HG02870 (cell line): Measurements from ENCODE around the gene PTTG1IP.

Experiments
- ATAC-seq: cut with Tn5 transposase; IDR thresholded peaks from one replicate; pipeline ENCODE4 v1.9.1; 2021; ENCODE audit warnings: mild to moderate bottlenecking, moderate library complexity; ENCODE audit not compliant: unreplicated experiment

The PTTG1IP gene

DNA sequence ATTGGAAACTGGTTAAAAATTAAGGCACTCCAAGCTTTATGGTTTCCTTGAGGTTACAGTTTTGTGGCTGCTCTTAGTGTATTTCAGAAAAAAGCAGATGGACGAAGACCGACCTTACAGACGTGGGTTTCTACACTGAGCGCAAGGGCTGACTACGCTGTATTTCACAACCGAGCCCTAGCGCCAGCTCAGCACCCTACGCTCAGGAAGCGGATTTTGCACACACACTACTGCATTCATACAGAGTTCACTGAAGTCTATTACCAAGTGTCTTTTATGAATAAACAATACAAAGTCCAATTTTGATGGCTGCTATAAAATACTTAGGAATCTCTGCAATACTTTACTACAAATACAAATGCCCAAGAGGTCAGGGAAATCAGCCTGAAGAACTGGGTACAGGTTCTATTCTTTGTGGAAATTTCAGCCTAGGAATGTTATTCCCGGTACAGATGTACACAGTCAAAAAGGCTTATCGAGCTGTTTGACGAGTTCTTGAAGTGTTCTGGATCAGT lies 23.8 kb downstream of the PTTG1IP start:
- ATAC-seq = no peak

DNA sequence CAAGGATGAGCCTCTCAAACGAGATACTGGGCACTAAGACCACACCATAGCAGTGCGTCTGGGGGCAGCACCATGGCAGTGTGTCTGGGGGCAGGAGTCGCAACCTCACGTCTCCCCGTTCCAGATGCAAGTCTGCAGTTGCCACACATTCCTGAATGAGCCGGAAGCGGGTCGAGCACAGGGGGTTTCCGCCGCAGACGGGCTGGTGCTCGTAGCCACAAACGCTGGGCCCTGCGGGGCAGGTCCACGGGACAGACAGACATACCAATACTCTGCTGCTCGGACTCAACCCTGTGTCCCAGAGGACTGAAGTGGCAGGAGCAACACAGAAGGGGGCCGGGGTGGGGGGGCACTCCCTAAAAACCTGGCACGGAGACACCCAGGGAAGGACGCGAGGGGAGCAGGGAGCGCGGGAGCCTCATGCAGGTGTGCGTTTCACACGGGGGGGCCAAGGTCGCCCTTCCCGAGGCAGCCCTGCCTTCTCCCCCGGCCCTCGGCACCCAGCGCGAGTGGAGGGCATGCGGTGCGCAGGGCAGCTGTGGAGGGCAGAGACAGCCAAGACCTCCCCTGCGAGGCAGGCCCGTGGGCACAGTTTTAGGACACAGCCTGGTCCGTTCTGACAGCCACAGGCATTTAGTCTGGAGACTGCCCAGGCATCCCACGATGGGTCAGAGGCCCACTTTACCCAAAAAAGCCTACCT lies 24.5 kb downstream of the PTTG1IP start:
- no peak for ATAC-seq

DNA sequence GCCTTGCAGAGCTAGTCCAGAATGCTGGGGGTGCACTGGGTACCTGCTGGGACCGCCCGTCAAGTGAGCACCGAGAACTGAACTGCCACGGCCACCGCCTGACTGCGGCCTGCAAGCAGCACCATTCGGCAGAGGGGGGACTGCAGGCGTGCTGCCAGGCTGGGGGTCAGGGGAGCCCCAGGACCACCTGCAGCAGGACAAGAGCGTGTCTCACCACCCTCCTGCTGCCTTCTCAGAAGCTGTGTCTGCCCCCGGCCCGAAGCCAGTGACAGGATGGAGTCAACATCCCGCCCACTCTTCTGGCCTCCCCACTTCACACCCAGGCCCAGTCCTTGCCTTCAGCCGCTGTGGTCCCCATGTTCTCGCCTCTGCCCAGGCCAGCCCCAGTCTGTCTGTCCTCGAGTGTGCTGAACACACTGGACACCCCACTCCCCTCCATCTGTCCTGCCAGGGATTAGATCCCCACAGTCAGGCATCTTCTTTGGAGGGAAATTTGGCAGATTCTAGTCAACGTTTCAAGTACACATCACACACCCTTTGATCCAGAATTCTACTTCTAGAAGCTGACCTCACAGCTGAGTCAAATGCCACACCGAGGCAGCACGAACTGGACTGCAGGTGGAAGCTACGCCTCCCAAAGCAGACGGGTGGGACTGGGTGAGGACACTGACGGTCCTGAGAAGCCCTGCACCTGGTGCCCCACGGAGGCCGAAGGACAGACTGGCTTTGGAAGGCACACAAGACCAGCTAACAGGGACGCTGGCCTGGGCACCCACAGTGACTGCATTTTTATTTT lies 26.0 kb downstream of the PTTG1IP start:
- ATAC-seq = no peak

GRCh38 chr21:44846485-44847260 lies 26.8 kb downstream of the PTTG1IP start:
- ATAC-seq = no peak

DNA sequence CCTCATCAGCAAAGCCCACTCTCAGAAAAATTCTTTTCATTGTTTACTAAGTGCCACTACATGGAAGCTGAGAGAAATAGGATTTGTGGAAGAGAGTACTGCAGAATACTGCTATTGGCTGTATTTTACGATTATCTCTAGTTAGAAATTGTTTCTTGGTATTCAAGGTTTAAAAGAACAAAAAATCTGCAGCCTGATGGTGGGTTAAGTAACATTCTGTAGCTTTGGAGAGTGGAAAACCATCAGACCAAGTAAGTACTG lies 27.3 kb downstream of the PTTG1IP start:
- no peak for ATAC-seq

DNA sequence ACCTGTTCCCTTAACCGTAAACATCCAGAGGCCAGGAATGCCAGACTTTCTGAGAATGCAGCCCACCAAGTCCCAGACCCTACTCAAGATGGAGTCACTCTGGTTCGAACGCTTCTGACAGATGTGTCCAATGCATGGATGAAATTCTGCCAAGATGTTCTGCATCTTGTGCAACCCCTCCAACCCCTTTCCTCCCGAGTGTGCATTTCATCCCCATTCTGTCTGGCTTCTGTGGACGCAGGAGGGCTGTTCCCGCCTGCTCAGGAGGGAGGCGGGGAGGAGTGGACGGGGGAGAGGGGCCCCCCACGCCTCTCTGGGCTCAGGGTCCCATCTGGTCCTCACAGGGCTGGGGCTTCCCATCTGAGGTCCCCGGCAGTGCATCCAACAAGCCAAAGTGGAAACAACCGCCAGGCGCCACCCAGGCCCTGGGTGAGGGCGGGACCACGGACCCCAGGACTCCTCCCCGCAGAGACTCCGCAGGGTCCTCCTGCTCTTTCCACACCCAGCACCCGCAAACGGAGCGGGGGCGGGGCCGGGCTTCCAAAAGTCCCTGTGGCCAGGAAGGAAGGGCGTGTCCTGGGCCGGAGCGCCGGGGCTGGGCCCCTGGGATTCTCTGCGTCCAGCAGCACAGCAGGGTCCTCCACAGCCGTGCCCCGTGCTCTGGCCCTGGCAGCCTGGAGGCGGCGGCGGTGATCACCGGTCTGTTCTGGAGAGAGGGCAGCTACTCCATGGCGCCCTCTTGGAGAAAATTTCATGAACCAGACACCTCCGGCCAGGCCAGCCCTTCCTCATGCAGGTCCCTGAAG lies 27.9 kb downstream of the PTTG1IP start:
- ATAC-seq = no peak

- no peak for ATAC-seq
These were observed 29.2 kb downstream of the PTTG1IP start for GRCh38 chr21:44844256-44844655.

DNA sequence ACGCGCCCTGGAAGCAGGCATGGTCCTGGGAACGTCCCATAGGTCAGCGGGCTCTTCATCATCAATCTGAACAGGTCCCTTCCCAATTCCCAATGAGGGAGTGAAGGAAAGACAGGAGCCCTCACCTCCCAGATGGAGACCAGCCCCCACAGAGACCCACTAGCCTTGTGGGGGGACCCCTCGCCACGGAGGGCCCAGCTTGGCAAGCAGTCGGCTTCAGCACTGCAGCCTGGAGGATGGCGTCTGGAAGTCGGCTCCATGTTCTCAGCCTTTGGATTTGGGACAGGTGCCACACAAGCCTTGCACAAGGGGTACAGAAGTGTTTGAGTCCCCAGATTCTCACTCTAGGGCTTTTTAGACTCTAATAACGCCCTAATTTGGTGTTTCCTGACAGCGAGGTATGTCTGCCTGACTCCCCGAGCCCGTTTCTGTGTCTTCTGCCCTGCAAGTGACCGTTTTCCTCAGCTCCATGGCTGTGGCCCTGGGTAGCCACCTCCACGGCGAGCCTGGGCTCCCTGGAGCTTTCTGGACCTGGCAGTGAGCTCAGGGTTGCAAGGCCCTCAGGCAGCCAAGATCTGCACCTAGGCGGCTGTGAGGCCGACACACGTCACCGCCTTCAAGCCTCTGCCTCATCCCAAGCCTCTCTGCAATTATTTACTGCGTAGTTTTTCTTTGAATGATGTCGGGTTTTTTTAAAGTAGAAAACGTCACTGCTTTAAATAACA lies 30.6 kb downstream of the PTTG1IP start:
- ATAC-seq = no peak

- no peak for ATAC-seq
These were observed 31.4 kb downstream of the PTTG1IP start for GRCh38 chr21:44842087-44842486.

DNA sequence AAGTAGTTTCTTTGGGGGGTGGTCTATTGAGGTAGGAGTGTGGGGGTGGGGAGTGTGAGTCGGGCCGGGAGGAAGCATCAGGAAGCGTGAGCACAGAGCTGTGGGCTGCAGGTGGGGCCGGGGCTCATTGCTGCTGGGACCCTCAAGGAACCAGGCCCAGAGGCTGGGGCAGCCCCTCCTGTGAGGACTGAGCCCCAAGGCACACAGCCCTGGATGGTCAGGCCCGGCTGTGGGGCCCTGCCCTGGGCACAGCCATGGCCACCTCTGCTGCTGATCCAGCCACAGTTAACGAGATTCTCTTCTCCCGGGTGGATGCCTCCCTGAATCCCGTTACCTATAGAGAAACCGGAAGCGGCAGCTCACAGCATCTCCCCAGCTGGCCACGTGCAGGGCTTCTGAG lies 32.7 kb downstream of the PTTG1IP start:
- ATAC-seq = no peak

DNA sequence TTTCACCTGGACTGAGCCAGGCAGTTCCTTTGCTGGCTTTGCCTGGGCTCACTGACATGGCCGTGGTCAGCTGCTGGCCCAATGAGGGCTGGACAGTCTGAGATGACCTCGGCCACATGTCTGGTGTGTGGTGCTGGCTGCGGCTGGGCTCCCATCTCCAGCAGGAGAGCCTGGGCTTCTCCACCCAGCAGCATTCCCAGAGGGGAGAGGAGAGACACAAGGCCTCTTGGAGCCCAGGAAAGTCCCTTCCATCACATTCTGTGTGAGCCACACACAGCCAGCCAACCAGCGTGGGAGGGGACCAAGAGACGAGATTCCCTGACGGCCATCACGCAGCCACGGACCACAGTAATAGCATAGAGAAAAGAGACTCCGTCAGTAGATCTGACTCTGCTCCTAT lies 34.5 kb downstream of the PTTG1IP start:
- ATAC-seq = no peak

DNA sequence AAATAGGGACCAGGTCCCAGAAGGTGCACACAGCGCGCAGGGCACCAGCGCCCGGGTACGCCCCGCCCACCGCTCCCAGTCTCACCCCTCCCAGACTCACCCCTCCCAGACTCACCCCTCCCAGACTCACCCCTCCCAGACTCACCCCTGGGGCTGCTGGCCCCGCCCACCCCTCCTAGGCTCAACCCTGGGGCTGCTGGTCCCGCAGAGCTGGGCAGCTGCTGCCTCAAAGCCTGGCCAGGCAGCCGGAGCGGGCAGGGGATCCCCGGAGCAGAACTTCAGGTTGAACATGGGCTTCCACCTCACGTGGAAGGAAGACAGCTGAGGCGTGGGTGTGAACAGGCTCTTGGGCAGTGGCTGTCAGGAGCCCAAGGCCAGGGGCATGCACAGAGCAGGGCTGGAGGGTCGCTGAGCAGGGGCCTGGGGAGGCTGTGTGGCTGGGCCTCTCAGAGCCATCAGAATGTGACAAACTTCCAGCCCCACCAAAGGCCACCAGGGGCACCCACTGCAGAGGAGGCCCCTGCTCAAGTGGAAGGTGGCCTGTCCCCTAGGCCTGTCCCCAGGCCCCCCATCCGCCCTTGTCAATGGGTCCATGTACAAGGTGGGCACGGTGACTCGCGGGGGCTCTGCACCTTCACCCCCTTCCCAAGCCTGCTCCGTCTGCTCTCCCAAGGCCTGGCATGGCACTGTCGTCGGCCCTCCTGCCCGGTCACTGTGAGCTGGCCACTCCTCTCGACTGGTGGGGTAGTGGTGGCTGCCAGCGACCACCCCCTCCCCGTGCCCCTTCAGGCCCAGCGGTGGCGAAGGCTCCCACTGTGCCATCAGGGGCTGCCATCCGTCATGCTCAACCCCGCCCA lies 35.2 kb downstream of the PTTG1IP start:
- no peak for ATAC-seq

DNA sequence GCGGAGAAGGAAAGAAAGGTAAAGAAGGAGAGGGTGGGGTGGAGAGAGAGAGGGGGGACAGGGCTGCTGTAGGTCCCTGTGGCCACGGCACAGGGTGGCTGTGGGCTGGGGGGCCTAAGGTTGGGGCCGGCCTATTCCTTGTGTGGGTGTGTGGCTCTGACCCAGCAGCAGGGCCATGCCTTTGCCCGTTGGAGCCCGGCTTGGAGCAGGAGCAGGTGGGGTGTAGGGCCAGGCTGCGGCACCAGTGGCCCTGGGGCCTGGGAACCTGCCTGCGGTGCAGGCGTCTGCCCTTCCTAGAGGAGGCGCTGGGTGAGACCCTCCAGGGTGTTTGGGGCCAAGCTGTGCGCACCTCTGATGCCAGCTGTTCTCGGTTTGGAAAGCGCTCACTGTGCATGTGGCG lies 36.0 kb downstream of the PTTG1IP start:
- ATAC-seq = no peak

DNA sequence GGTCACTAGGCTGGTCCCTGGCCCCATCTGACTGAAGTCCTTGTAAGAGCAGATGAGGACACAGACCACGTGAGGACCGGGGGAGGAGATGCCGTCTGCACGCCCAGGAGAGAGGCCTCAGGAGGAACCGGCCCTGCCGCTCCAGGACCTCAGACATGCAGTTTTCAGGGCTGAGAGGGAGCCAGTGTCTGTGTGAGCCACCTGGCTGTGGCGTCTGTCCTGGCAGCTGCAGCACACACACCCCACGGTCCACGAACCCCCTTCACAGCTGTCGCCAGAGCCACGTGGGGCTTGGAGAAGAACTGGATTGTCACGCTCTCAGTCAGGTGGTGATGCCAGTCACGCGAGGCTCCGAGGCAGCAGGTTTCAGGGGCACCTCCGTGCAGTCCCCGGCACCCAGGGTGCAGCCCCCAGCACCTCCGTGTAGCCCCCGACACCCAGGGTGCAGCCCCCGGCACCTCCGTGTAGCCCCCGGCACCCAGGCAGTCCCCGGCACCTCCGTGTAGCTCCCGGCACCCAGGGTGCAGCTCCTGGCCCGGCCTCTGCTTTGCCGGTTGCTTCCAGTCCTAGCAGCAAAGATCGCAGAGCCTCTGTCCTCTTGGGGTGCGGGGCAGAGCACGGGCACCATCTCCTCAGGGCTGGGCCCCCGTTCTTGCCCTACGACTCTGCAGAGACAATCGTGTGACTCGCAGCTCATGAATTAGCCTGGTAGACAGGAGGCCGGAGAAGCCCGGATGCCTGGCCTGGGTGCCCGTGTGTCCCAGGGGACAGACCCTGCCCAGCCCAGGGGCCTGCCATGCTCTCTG lies 36.6 kb downstream of the PTTG1IP start:
- ATAC-seq = no peak

GRCh38 chr21:44836349-44836665 lies 37.2 kb downstream of the PTTG1IP start:
- ATAC-seq = no peak

DNA sequence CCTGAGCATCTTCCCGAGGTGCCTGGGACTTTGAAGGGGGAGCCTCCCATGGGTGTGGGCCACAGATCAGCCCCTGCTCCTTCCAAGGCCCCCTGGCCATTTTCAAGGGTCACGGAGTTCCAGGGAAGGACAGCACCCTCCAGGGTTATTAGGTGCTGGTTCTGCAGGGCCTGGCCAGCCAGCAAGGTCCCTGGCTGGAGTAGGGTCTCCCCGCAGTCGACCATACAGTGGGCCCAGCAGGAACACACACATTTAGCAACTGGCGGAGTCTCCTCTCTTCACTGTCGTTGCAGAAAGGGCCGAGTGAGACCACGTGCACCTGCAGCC lies 37.9 kb downstream of the PTTG1IP start:
- ATAC-seq = no peak

DNA sequence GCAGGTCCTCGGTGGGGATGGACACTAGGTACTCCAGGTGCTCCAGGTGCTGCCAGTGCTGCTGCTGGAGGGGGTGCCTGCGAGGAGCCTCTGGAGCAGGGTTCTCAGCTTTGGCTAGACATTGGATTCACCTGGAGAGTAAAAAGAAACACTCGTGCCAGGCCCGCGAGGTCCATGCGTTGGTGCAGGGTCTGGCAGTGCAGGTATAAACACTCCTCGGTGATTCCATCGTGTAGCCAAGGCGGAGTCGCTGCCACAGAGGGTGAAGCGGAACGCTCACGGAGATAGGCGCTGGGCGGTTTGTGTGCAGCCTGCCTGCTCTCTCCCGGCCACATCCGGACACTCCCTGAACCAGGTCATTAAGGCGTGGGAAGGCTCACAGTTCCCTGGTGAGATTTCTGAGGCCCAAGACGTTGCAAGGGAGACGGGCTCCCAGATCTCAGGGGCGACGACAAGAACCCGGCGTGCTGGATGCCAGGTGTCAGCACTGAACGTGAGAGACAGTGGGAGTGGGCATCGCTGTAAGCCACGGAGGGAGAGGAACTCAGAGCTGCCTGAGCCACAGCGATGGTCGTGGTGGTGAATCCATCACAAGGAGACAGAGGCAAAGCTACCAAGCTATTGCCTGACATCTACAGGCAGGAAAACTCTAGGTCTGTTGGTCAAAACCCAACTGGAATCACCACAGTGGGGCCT lies 38.4 kb downstream of the PTTG1IP start:
- no peak for ATAC-seq

GRCh38 chr21:44834231-44834950 lies 39.1 kb downstream of the PTTG1IP start:
- ATAC-seq = no peak
